Stimulated activated CD8-positive, alpha-beta memory T cell treated with anti-CD3 and anti-CD28 coated beads, Interleukin-4, amount 100 ng/mL, for 24 hours (primary cell): ENCODE measurements around the gene HPGD.
A peak's percentile ranks its signal among the peaks of the same experiment; 100 is the strongest.

ENCODE experiments used
- DNase-seq: peaks from one replicate; pipeline ENCODE4 v3.0.0-alpha.2; 2020; ENCODE audit warnings: low read depth

Gene HPGD

DNA sequence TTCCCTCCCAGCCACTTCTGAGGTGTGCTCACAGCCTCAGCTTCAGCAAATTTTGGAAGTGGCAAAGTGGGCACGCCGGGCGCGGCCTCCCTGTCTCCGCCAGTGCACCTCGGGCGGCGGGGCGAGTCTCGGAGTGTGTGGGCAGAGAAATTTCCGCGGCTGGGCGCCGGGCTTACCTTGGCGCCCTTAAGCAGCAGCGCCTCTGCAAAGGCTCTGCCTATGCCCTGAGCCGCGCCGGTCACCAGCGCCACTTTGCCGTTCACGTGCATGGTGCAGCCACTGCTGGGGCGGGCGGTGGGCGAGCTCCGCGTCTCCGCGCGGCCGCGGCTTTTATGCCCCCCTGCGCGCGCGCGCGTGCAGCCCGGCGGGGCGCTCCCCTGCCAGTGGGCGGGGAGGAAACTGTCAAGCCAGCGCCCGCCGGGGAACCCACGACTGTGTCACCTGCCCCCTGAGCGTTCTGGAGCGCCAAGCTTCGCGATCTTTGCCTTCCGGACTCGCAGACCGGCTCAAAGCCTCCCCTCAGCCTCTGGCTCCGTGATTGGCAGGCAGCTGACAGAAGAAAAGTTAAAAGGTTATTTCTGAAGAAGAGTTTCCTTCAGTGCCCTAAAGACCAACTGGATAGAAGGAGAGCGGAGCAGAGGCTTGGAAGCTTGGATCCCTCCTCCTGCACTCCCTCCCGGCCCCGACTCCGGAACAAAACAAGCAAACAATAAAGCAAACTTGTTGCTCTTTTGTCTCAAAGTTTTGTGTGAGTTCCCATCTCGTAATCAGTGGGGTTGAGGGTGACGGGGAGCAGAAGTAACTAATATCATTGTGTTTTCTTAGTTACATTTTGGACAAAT, at the start of gene HPGD:
HPGD (minus strand) TSS at position 306 of the 842 bp plus-strand sequence; CDS start at position 269, 37 bp downstream.
- peak; percentile 60 for DNase-seq

DNA sequence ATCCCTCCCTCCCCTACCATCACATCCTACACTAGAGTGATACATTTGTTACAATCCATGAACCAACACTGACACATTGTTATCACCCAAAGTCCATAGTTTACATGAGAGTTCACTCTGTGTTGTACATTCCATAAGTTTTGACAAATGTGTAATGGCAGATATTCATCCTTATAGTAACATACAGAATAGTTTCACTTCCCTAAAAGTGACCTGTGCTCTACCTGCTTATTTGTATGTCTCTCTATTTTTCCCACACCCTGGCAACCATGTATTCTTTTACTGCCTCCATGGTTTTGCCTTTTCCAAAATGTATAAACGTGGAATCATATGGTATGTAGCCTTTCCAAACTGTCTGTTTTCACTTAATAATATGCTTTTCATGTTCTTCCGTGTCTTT, 42.2 kb upstream of the HPGD start:
- no peak for DNase-seq

DNA sequence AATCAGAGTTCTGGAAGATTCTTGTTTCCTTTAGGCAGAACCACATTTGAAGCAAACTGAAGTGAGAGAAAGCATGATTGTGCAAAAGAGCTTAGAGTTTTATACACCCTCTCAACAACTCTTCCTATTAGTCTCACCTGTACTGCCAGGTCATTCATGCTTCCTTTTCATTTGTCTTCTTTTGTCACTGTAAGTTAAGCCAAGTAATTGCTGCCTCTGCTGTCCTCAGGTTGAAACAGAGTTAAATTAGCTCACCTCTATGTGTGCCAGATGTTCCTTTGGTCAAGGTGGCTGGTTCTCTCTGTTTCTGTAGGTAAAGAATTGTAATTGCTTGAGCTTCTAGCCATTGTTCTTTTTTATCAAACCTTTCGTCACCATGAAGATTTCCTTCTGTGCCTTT, 41.1 kb upstream of the HPGD start:
- no peak for DNase-seq

DNA sequence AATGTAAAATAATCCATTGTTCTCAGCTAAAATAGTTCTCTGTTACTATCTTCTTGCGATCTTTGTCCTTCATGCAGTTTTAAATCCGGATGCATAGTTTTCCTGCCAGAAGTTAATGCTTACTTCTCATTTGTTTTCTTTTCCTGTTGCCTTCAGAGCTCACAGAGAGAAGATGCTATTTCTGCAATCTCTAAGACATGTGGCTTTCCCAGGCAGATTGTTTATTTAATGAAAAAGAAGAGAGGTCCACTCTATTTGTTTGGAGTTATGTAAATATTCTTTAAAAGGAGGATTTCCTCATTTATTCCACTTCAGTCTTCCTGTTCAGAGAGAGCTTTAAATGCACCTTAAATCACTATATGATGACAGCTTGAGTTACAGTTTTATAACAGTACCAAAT, 39.3 kb upstream of the HPGD start:
- no peak for DNase-seq

DNA sequence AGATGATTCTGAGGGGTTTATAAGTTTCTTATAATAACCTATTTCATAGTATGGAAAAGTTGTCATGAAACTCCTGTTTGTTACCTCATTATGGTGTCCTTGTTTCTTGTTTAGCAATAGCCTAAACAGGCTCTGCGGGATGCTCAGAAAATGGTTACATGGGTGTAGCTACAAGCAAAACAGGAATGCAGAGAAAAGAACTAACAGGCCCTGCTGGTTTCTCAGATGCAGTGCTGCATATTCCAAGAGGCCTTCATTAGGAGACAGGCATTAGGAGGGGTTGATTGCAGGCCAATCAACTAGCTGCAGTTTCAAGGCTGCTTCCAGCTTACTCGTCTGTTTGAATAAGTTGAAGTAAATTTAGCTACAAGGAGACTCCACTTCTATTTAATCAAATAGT, 37.6 kb upstream of the HPGD start:
- DNase-seq = no peak

DNA sequence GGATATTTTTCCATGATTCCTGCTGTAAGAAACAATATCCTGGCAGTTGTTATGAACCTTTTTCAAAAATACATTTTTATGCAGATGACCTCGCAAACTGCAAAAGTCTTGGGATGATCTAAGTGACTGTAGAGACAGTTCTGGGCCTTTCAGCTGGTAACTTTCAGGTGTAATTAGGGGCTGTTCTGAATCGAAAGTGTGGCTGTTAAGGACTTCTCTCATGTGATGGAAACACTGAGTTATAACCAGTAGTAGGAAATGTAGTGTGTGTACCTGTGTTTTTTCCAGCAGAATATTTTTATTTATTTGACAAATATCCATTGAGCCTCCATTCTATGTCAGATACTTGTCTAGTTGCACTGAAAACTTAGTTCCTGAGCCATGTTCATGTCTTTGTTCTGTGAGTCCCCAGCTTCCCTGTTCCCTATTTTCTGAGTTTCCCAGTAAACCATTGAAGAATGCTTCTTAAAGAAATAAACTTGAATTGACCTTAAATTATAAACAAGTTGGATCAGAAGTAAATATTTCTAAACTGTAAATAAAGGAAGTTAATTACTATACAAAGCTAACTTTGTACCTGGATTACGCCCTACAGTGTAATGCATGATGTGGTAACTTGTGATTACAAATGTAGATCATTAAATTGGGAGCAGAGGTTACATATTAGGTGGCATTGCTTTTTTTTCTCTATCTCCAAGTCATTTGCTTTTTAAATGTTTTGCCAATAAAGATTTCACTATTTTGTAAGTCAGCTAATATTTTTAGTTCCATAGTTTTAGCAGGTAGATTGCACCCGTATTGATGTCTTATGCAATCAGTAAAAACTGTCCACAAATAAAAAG, 33.7 kb upstream of the HPGD start:
- no peak for DNase-seq

DNA sequence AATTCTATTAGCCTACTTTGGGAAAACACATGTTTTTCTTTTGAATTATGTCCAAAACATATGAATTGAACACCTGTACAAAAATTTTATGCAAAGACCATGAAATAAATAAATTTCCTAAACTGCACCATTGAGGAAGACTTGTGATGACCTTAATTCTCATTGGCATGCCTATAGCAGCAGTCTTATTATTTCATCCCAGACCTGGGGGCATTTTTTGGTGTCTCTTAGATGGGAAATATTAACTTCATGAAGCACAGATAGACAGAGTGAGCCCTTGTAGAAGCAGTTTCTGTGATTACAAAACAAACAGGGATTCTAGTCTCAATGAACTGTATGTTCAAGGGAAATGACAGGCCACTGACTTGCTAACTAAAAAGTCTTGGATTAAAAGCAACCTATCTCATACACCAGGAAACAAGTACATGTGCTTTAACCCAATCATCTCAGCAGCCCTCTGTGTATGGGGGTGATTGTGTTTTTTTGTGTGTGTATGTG, 32.0 kb upstream of the HPGD start:
- no peak for DNase-seq

DNA sequence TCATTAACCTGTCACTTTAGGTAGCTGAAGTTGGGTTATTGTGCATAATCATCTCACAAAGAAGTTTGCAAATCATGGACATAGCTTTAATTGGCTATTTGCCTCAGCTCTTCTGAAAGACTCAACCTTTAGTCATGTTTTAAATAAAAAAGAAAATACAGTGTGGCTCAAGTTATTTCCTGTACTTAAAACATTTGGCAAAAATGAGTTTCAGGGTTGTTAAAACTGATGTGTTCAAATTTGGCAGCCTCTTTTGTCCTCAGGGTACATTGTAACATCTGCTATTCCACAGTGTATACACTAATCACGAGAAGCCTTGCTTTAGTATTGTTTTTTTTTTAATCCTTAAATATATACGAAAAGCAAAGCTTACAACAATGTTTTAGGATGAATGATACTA, 31.5 kb upstream of the HPGD start:
- no peak for DNase-seq

DNA sequence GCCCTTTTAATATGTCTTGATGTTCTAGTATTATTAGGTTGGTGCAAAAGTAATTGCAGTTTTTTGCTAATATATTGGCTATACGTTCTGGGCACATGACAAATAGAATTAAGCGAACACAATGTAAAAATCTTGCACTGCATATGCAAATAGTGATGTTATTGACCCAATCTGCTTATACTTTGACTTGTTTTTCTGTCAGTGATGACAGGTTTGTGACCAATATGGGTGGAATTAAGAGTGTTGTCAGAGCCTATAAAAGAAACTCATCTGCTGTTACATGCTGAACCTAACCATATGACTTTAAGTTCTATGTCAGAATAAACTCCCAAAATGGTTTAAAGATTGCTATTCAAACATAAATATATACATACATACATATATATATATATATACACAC, 30.7 kb upstream of the HPGD start:
- no peak for DNase-seq

DNA sequence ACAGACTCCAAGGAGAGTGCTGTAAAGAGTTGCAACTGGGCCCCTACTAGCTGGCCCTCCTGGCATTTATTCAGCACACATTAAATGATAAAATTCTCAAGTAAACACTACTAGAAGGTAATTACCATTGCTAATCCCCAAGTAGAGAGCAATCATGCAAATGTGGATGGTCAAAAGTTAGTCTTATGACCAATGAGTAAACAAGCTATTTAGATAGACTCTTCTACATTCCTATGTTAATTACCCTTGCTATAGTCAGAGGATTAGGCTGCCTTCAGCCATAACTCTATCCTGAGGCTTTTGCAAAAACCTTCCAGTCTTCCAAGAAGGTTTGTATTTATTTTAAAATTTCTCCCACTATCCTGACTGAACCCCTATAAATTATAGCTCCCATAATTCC, 28.3 kb upstream of the HPGD start:
- no peak for DNase-seq

DNA sequence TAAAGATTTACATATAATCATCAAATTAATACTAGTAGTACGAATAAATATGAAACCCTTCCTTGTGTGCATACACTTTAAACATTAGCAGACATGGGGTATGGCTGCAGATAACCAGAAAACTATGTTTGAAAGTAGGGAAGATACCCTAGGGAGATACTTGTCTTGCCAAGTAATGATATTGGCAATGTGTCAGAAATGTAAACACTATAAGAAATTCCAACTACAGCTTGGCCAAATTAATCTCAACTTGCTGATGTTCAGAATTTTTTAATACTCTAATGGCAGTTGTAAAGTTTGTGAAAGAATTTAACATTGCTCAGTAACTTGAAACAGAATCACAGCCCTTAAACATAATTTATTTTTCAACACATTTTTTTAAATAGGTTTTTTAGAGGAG, 27.4 kb upstream of the HPGD start:
- no peak for DNase-seq

DNA sequence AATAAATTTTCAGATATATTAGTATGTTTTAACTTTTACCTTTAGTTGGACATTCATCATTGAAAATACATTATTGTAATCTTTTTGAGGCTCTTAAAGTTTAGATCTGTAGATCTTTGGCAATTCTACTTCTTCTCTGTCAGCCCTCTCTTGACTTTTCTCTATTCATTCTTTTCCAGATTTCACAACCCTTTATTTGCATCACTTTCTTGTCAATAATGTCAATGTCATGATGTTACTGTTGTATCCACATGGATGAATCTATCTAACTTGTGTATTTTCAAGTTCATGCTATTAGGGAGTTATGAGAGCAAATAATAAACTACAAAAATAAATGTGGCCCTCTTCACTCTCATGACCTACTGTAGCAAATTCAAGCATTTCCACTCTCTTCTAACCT, 23.0 kb upstream of the HPGD start:
- no peak for DNase-seq

DNA sequence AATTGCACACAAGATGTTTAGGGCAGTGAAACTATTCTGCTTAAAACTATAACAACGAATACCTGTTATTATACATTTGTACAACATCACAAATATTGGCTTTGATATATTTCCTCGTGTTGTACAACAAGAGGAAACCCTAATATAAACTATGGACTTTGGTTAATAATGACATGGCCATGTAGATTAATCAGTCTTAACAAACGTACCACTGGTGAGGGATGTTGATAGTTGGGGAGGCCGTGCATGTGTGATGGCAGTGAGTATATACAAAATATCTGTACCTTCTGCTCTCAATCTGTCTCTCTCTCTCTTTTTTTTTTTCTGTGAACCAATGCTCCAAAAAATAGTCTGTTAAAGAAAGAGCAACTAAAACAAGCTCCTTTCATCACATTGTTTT, 22.2 kb upstream of the HPGD start:
- no peak for DNase-seq

DNA sequence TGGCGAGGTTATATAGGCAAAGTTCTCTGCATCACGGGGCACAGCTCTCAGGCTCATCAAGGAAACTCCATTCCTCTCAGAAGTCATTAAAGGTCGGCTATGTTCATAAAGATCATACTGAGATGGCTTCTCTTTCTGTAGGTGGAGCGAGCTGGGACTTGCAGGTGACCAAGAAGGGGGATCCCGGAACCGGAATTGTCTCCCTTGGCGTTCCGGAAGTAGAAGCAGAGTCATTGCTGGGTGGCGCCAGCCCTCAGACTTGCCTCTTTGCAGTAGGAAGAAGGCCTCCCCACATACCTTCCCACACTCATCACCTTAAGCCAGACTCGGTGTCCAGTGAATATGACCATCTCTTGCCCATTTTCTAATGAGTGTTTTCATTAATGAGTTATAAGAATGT, 17.9 kb upstream of the HPGD start:
- DNase-seq = no peak

DNA sequence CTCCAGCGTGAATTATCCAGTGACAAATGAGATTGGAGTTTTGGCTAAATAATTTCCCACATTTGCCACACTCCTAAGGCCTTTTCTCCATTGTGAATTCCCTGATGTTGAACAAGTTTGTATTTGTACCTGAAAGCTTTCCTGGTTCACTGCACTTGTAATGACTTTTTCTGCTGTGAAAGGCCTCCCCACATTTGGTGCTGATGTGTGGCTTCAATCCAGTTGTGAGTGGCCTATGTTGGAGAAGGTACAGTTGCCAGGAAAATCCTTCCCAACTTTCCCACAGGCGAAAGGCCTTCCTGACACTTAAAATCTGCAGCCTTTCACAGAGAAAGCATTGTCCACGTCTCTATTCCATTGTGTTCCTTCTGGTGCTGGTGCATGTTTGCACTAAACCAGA, 17.3 kb upstream of the HPGD start:
- DNase-seq = no peak

DNA sequence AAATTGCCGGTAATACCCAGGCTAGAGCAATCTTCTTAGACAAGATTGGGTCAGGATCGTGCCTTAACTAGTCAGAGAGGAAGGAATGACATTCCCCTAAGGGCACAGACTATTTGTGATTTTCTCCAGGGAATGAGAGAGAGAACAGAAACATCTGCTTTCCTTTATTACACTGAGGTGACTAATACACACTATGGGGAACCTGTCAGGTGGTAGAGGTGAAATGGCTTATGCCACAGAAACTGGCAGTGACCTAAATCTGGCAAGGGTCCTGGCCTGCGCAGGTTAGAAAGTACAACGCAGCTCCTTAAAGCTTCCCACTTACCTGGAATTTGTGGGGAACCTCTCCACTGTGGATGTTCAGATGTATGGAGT, 16.6 kb upstream of the HPGD start:
- no peak for DNase-seq

DNA sequence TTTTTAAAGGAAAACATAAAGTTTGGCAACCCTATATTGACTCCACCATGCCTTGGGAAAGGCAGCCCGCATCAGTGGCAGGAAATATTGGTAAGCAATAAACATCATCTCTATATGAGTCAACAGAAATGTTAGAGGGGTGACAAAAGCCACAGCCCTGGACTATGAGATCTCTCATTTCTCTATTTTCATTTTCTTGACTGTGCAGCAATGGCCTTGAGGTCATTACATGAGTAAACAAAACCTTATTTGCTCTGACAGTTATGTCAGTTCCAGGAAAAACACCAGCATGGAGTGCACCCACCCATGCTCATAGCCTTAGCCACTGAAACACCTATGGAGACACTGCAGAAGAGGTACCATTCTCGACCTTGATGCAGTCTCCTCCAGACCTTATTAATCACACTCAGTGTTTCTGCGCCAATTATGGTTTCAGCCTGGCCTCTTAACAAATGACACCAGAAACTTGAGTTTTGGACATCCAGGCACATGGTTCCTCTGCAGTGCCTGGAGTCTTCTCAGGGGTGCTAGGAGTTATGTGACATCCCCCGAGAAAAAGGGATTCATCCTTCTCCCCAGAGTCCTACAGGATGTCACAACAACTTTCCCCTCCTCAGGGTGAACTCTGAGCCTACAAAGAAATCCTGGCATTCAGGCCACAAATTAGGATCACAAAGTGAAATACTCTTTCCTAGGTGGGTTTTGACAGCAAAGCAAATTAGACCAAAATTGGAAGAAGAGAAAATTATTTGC, 16.0 kb upstream of the HPGD start:
- DNase-seq = no peak

DNA sequence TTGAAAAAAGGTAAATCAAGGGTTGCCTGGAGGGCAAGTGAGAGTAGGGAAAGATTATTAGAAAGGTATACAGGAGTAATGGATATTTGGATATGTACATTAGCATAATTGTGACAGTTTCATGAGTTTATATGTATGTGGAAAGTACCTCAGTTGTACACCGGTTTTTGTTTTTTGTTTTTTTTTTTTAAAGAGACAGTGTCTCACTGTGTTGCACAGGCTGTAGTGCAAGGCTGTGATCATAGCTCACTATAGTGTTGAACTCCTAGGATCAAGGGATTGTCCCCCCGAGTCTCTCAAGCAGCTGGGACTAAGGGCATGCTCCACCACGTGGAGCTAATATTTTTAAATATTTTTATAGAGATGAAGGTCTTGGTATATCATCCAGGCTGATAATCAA, 15.3 kb upstream of the HPGD start:
- no peak for DNase-seq

DNA sequence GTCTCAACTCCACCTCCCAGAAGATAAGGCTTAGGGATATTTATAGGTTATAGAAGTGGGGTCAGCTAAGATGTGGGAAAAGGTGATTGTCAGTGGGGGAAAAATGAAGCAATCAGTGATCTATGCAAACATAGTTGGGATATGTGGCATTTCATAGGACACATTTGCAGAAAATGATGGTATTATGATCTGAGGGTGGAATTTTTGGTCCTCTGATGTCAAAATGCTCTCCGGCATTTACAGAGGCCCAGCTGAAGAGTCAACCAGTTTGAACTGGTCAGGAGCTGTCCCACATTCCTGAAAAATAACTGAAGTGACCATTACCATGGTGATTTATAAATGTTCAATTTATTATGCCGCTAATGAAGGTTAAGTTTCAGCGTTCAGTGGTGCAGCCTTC, 12.2 kb upstream of the HPGD start:
- DNase-seq = no peak

DNA sequence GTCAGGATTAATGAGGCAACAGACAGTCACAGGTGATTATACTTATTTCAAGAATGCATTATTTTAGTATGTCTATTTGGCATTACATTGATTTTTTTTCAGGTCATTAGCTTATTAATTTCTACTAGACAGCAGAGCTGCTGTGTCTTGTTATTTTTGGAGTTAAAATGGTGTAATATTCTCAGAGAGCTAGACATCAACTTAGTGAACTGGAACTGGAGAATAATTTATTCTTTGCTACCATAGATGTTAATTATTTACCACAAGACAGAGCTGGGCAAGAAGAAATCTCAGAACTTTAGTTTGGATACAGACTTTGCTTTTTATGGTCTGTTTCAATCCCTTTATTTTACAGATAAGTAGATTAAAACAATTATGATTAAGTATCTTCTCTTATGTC, 10.2 kb upstream of the HPGD start:
- no peak for DNase-seq

DNA sequence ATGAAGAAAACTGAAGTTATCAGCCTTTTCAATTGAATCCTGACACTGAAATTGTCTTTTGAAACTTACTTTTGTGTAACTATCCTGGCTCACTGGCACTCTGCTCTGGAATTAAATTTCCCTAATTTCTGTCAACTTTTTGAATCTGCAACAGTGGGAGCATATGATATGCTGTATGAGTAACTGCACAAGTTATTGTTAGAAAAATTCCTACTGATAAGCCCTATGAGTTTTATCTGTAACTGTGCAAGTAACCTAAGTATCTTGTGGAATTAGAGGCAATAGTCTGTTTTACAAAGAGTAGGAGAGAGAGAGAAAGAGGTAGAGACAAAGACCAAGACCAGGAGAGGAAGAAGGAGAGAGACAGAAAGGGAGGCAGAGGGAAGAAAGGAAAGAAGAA, 9.2 kb upstream of the HPGD start:
- DNase-seq = no peak

DNA sequence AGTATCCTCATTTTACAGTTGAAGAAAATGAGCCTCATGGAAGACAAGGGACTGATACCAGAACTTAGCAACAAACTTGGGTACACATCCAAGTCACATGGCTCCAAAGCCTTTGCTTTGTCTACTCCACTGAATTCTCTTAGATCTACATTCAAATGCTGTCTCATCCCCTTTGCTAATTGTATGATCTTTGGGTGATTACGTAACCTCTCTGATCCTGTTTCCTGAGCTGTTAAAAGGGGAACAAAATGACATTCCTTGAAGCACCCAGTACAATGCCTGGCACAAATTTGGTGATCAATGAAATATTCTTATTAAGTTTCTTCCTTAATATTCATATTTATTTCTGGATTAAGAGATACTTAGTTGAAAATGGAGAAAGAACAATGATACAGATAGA, 5.9 kb upstream of the HPGD start:
- no peak for DNase-seq

DNA sequence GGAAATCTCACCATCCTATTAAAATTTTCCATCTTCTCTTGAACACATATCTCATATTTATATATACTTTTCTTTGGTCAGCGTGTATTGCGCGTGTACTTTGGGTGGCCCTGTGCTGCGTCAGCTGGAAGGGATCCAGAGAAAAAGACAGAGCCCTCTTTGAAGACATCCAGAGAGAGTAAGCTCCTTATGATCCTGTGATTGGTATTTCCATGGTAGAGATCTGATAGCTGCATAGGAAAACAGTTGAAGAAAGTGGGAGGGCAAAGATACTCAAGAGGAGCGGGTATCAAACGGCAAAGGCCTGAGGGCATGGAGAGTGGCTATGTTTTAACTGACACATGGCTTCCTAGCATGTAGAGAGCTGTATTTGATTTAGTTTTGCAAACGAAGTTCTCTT, 4.4 kb upstream of the HPGD start:
- DNase-seq = no peak
